Stimulated activated CD8-positive, alpha-beta memory T cell treated with anti-CD3 and anti-CD28 coated beads, Interleukin-4, amount 100 ng/mL, for 1 hour (primary cell): ENCODE data around the gene WDR48.
A peak's percentile ranks its signal among the peaks of the same experiment; 100 is the strongest.
"Not testable (repeated sequence)": the region's sequence is repeated elsewhere in the genome, so short reads cannot be mapped to it uniquely, and the experiment has no call there.

ENCODE experiments used
- DNase-seq, 2 donors: peaks; one replicate each; pipeline ENCODE4 v3.0.0-alpha.2; 2020; ENCODE audit warnings: low read depth in 2 of 2, low spot score in 1 of 2

The WDR48 gene

DNA sequence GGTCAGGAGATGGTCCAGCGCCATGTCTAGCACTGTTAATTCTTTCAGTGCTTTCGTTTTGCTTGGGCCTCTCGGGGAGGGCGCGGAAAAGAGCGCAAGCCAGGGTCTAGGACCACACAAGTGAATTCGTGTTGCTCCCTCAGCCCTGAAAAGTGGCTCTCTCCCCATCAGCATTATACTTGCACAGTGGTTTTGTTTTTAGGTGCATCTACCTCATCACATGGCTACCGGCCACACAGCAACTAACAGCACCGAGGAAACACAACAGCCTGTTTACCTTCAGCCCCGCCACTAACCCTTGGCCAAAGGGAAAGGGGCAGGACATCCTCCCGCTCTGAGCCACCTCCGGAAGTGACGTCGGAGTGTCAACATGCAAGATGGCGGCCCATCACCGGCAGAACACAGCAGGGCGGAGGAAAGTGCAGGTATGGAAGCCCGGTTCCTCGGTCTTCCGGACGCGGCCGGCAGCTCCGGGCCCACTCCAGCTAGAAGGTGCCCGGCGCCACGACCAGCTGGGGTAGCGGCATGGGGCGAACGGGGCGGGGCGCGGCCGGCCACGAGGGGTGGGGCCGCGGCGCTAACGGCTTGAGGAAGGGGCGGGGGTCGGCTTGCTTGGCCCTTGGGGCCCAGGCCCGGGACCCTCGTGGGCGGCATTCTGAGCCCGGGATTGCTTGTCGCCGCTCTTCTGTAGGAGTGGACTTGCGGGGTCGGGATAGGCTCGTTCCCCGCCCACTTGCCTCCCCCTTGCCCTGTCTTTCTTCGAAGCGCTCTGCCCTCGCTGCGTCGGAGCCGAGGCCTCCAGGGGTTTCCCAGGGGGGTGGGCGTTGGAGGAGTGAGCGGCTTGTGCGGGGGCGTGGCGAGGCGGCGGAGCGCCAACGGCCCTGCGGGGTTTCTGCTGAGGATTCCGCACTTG lies at the start of gene WDR48, which contains the start of gene SCN11A:
TSS of gene WDR48 (plus strand) at position 368 of the 913 bp plus-strand sequence. CDS start at position 378, 10 bp downstream.
TSS of gene SCN11A (minus strand) at position 296 of the 913 bp plus-strand sequence. CDS start 101,582 bp downstream, outside the sequence.
- peak; percentile 83 to 86 for DNase-seq

DNA sequence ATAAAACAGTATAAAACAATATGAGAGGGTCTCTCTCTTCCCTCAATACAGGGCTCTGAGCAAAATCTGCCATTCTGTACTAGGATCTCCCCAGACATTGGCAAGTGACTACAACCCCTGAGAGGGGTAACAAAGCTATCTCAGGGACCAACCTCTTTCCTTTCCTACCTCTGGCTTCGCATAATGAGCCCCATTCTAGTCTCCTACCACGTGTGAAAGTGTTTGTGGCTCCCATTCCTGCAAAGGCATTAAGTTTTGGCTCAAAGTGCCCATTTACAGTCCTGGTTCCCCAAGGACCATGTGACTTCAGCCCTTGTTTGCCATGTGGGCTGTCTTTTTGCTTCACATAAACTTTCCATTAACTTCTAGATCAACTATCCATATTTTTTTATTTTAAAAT lies 46.5 kb upstream of the WDR48 start:
- DNase-seq = no peak

DNA sequence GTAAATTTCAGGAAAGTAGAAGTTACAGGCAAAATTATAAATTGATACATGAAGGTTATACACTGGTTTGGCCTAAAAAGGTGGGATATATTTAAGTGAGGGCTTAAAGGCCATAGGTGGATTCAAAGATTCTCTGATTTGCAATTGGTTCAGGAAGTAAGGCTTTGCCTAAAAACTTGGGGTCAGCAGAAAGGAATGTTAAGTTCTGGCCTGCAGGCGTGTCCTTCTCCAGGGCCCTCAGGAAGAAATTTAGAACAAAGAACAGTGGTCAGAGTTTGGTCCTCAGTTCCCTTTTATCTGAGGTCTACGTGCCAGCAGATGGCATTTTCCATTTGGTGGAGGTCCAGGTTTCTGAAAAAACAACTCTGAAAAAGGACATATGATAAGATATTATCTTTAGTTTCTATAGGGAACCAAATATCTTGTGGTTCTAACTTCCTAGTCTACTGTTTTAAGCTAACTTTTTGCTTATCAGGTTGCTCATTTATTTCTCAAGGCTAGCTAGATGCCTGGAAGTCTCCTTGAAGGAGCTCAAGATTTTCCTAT lies 40.6 kb upstream of the WDR48 start:
- DNase-seq = no peak

DNA sequence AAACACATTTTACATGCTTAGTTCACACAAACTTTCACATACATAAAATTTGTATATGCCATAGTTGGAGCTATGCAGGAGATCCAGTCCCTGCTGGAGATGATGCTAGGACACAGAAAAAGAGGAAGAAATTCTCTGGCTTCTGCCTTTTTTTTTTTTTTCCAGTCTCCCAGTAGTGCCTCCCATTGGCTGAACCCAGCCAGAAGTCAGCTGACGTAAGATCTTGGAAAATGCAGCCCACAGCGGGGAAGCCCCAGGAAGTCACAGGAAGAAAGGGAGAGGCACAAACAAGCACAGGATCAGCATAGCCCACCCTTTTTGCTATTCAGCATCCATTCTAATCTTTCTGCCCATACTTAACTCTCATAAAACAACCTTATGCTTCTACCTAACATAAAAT lies 38.5 kb upstream of the WDR48 start:
- no peak for DNase-seq

DNA sequence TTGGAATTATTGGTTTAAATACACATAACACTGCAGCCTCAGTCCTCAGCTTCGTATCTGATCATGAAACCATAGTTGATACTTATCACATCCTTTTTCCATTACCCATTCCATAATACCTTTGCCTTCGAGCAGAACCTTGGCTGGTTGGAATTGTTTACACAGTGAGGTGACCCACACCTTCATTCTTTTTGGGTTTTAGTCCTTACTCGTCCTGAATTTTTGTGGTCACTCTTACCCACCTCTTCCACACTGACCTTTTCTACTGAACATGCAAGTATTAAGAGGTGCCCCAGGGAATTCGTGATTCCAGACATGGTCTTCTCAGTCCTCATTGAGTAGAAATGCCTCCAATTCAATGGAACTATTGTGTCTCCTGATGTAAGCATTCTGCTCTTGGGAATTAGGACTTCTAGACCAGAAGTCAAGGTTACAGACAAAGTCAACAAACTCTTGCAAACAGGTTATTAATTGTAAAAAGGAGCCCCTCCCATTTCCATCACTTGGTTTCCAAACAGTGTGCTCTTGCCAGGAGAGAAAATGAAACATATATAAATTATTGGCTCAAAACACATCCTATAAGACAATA lies 37.8 kb upstream of the WDR48 start:
- DNase-seq = no peak

DNA sequence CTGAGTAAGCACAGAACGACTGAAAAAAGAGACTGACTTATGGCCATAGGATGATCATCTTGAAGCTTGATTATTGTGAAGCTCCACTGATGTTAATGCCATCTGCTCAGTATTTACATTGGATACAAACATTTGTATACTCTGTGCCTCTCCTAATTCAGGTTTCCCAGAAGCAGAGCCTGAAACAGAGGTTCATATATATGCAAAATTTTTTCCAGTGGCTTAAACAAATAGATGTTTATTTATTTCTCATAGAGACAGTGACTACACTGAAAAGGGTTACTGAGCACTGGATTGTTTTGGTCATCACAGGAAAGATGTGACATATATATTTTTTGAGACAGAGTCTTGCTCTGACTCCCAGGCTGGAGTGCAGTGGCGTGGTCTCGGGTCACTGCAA lies 36.4 kb upstream of the WDR48 start:
- no peak for DNase-seq

DNA sequence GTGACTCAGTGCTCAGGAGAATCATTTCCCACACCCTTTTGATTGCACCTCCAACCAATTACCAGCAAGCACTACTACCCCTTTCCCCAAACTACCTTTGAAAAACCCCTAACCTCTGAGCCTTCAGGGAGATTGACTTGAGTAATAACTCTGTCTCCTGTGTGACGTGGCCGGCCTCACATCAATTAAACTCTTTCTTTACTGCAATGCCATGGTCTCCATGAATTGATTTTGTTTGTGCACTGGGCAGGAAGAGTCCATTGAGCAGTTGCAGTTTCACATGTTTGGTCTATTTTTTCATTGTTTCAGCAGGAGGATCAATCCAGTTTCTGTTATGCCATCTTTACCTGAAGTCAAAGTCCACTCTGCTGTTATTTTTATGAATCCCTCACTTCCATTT lies 32.5 kb upstream of the WDR48 start:
- no peak for DNase-seq

DNA sequence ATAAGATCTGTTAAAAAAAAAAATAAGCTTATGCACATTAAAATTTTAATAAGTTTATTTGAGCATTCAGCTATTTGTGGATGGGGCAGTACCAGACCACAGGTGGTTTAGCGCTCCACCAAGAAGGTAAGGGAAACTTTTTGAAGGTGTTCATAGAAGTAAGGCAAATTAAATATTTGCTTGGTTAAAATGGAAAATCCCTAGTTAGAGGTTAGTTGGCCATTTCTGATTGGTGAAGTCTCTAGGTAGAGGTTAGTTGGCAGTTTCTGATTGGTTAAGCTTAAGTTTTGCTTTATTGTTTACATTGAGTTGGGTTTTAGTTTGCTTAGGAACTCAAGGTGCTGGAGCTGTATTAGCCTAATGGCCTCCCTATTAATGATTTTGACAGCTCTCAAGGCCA lies 30.8 kb upstream of the WDR48 start:
- DNase-seq = no peak

DNA sequence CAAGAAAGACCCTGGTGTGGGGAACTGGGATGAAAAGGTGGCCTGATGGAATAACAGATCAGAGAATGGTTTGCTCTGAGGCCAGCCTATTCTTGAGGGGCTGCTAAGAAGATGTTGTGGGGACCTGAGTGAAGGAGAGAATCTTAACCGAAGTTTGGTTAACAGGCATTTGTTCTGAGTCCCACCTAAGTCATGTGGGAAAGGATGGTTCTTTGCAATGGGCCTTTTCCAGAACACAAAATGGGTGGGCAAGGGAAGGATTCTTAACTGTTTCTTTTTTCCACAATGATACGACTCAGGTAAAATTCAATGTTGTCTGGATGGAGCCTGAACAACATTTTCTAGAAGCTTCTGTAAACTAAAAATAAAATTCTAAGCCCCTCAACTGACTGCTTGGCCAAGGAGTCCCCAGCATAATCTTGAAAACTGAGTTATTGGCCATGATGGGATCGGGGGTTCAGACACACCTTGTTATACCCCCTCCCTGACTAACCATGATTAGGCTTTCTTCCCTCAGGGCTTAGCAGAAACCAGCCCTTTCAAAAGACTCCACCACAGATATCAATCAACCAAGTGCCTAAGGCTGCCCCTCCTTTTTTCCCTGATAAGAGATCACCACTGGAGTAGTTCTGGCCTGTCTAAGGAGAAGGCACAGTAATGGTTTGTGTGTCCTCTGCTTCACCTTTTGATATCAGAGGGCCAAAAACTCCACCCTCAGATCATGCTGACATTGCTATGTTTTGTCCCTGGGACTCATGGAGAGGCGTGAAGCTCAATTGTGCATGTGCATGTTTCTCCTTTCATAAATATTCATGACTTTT lies 30.1 kb upstream of the WDR48 start:
- no peak for DNase-seq

DNA sequence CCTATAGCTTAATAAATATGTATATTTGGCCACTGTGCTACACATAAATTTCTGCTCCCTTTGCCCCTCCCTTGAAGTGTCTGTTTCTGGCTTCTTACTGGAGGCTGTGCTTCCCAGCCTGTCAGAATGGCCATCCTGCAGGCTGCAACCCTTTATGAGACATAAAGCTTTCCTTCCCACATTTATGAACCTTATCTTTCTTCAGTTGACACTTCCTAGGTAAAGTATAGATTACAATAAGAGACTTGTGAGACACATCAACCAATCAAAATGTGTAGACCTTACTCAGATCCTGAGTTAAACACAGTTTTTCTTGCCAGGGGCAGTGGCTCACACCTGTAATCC lies 29.6 kb upstream of the WDR48 start:
- no peak for DNase-seq

DNA sequence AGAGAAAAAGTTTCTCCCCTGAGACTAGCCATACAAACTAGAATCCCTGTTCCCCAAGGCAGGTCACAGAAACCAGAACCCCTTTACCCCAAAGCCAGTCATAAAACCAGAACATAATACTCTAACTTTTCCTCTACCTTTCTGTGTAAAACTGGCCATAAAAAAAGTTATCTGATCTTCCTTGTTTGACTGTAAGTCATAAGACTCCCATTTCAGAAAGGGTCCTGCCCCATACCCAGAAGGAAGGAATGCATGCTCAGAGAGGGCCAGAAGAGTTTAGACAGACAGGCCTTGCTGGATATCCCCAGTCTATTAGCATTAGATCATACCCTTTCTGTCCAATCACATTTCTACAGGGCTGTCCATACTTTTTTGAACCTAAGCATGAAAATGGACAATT lies 27.3 kb upstream of the WDR48 start:
- DNase-seq = no peak

DNA sequence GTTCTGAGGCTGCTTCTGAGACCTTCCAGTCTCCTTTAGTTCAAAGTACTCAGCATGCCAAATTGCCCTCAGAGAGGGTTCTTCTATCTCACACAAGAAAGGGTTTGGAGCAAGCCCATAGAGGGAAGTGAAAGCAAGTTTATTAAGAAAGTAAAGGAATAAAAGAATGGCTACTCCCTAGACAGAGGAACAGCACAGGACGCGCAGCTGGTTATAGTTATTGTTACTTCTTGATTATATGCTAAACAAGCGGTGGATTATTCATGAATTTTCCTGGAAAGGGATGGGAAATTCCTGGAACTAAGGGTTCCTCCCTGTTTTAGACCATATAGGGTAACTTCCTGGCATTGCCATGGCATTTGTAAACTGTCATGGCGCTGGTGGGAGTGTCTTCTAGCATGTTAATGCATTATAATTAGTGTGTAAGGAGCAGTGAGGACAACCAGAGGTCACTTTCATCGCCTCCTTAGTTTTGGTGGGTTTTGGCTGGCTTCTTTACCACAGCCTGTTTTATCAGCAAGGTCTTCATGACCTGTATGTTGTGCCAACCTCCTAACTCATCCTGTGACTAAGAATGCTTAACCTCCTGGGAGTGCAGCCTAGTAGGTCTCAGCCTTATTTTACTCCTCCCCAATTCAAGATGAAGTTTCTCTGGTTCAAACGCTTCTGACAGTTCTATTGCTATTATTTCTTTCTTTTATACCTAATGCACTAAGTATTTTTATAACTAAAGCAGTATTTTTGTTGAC lies 26.4 kb upstream of the WDR48 start:
- DNase-seq = no peak

DNA sequence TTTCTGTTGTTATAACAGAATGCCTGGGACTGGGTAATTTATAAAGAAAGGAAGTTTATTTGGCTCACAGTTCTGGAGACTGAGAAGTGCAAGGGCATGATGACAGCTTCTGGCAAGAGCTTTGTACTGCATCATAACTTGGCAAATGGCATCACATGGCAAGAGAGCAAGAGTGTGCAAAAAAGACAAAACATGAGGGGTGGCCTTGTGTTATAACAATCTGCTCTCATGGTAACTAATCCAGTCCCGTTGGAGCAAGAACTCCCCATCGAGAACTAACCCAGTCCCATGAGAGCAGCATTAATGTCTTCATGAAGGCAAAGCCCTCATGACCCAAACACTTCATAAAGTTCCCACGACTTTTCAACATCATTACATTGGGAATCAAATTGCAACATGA lies 23.3 kb upstream of the WDR48 start:
- DNase-seq = no peak

DNA sequence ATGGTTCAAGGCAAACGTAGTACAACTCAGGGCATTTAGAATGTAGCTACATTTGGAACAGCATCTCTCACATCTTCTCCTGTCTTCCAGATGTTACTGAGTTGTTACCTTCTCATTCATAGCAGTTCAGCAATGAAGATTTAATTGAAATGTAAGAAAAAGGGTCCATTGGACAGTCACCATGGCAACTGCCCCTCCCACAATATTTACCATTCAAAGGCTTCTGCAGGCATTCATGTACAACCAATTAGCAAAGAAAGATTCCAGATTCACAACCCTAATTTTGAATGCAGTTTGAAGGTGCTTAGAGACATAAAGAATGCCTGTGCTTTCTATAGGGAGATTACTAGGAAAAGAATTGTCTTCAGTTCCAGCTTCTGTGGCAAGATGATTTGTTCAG lies 22.3 kb upstream of the WDR48 start:
- no peak for DNase-seq

DNA sequence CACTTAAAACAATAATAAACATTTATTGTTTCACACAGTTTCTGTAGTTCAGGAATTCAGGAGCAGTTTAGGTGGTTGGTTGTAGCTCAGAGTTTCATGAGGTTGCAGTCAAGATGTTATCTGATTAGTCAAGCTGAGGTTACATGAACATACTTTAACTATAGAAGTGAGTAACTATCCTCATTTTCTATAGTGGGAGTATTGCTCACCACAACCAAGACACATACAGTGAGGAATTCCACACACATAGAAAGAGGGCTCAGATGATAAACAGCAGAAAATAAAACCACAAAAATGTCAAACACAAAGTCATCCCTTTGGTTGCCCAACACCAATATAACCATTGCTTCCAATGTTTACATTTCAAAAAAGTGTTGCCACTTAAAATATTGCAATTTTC lies 13.7 kb upstream of the WDR48 start:
- DNase-seq = no peak

DNA sequence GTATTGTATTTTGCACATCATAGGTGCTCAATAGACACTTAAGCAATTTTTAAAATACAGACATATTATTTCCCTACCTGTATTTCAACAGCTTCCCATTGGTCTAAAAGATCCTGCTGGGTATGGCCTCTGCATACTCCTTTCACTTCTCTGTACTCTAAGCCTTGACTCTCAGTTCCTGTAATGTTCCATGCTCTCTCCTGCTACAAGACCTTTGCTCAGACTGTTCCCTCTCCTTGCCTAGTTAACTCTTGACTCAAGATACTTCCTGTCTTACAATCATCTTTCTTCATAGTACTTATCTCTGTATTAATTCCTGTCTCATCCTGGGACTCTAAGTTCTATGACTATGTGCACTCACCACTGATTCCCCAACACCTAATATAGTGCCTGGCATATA lies 1.8 kb upstream of the WDR48 start:
- DNase-seq = no peak

DNA sequence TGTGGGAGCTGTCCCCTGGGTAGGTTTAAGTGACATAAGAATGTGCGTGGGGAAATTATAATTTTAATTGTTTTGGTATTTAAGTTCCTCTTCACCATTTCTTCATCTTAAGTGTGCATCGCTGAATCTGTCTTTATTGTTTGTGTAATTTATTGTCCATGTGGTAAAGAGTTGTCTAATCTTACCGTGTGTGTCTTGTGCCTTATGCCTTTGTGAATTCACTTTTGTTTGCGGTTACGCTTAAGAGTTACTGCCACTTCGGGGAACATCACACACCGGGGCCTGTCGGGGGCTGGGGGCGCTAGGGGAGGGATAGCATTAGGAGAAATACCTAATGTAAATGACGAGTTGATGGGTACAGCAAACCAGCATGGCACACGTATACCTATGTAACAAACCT lies 767 bp downstream of the WDR48 start:
- DNase-seq = no peak

DNA sequence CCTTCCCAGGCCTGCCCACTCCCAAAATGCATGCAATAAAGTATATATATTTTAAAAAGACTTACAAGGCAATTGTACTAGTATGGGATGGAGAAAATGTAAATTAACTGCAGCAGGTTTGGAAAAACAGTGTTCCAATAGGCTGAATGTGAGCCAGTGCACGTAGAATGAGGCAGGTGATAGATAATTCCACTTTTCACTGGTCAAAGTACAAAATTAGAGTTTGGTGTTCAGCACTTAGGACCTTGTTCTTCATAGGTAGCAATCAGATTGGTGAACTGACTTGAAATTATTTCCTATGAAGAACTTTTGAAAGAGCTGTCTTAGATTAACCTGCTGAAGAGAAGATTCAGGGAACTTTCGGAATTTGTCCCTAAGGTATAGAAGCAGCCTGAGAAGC lies 1.9 kb downstream of the WDR48 start:
- no peak for DNase-seq

DNA sequence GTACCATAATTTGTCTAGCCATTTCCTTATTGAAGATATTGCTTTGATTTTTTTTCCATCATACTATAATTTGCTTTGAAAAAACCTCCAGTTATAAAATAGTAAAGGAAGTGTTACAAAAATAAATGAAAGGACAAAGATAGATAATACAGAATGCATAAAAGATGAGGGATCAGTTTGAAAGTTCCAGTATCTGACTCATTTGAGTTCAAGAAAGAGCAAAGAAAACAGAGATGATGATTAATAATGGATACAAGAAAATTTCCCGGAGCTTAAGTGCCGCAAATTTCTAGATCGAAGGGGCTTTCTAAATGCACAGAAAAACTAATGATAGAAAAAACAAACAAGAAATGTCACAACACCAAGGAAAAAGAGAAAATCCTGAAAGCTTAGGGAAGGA lies 4.3 kb downstream of the WDR48 start:
- no peak for DNase-seq

DNA sequence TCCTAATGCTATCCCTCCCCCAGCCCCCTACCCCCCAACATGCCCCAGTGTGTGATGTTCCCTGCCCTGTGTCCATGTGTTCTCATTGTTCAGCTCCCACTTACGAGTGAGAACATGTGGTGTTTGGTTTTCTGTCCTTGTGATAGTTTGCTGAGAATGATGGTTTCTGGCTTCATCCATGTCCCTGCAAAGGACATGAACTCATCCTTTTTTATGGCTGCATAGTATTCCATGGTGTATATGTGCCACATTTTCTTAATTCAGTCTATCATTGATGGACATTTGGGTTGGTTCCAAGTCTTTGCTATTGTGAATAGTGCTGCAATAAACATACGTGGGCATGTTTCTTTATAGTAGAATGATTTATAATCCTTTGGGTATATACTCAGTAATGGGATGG lies 9.4 kb downstream of the WDR48 start:
- DNase-seq = not testable (repeated sequence)

DNA sequence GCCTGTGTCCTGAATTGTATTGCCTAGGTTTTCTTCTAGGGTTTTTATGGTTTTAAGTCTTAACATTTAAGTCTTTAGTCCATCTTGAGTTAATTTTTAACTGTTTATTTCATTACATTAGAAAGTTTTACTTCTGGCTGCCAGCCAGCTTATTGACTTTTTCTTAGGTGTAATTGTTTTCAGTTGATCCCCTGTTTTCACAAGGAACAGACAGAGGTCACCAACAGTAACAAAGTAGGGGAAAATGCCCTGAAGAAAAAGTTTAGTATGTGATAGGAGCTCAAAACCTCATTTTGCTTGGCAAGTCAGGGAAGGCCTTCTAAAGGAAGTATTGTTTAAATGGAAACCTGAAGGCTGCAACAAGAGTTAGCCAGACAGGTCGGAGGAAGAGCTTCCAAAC lies 10.4 kb downstream of the WDR48 start:
- DNase-seq = no peak
